Measurements from ENCODE around the gene CPNE9. TPM values are rescaled to one million over a fixed set of nuclear protein-coding genes. Genes with fewer than 3 reads are reported as not detected.

The CPNE9 gene
- polyA plus RNA-seq, 1 of the 3 experiments (the other 2 are of a cell fraction): 0.03 TPM

- no peaks in the 10 kb centered on the region for H4K20me1 ChIP-seq (ENCODE audit: insufficient read depth)
- TF ChIP-seq CHD2 (IDR thresholded peaks at IDR 0.05; ENCODE audit: low read length, partially characterized antibody) (no peak), IRF3 (IDR thresholded peaks at IDR 0.05; ENCODE audit: low read depth, low read length) (no peak), MAX (IDR thresholded peaks at IDR 0.05; ENCODE audit: low read depth) (no peak), GABPA (IDR thresholded peaks at IDR 0.05; ENCODE audit: low read depth) (no peak), GATA2 (CRISPR knock-in tag; IDR thresholded peaks at IDR 0.05) (no peak), JUND (IDR thresholded peaks at IDR 0.05) (no peak), FOSL2 (IDR thresholded peaks at IDR 0.05; ENCODE audit: borderline replicate concordance, low read depth) (no peak), ELF1 (IDR thresholded peaks at IDR 0.05) (no peak), PBX3 (IDR thresholded peaks at IDR 0.05) (no peak), TCF12 (IDR thresholded peaks at IDR 0.05) (no peak), TEAD4 (IDR thresholded peaks at IDR 0.05; ENCODE audit: borderline replicate concordance, insufficient read depth) (no peak), EZH2phosphoT487 (IDR thresholded peaks at IDR 0.05; ENCODE audit: borderline replicate concordance, low read depth) (no peak), SIN3A (IDR thresholded peaks at IDR 0.05; ENCODE audit: borderline replicate concordance, low read depth, low read length) (no peak), ZBTB33 (IDR thresholded peaks at IDR 0.05; ENCODE audit: borderline replicate concordance, low read depth) (no peak), NFIC (IDR thresholded peaks at IDR 0.05; ENCODE audit: borderline replicate concordance) (no peak), RCOR1 (IDR thresholded peaks at IDR 0.05; ENCODE audit: low read length) (no peak)
- no peak overlapping the region for H3K9ac ChIP-seq
- H2AFZ ChIP-seq (ENCODE audit: low read depth): no peak overlapping the region
- no peaks in the 10 kb centered on the region for H3K9me2 ChIP-seq
- H3K4me2 ChIP-seq: no peak overlapping the region
- H3K27me3 ChIP-seq (ENCODE audit: insufficient read depth): no peaks in the 10 kb centered on the region
- peaks cover 16 to 88% of the 10 kb centered on the region in 2 experiments for H3K36me3 ChIP-seq (replicated peaks in 1 of 2; ENCODE audit: control insufficient read depth in 1 of 2, insufficient read depth in 2 of 2, low read length in 1 of 2)
- ChIA-PET POLR2A (interaction anchor here (0.5 kb wide), 1 partner anchor 13 kb away, joined by 3 read pairs; no protein-coding TSS in a partner anchor), CTCF (interaction anchor here (1.0 to 1.4 kb wide), 2 partner anchors 11 to 186 kb away, joined by 3 to 5 read pairs; no protein-coding TSS in a partner anchor)
- peaks cover 0 to 20% of the 10 kb centered on the region in 2 experiments; a peak in 1 of 4 replicates for H3K4me1 ChIP-seq (ENCODE audit: control insufficient read depth in 1 of 2, insufficient read depth in 2 of 2, low read depth in 1 of 2, low read length in 1 of 2)
- H3F3A ChIP-seq (replicated peaks; ENCODE audit: insufficient read depth): no peaks in the 10 kb centered on the region
- H3K79me2 ChIP-seq (ENCODE audit: insufficient read depth): no peaks in the 10 kb centered on the region
- no peak for DNase-seq
- H3K27ac ChIP-seq (ENCODE audit: low read depth in 2 of 2, low read length in 1 of 2): no peak overlapping the region
- WGBS (ENCODE audit: low lambda C conversion rate): 100% methylated on average over 2 of the region's 5 CpGs
- no peak overlapping the region for H3K4me3 ChIP-seq (ENCODE audit: low read depth in 2 of 2, low read length in 1 of 2)
- H3K9me3 ChIP-seq: no peaks in the 10 kb centered on the region
These were observed 14.7 kb upstream of the CPNE9 start for GRCh38 chr3:9688961-9689360.
